Frontal cortex (tissue), 4 donors: ENCODE results near the gene SOBP. TPM values are rescaled to one million over a fixed set of nuclear protein-coding genes. Genes with fewer than 3 reads are reported as not detected.
"Not testable (repeated sequence)": the region's sequence is repeated elsewhere in the genome, so short reads cannot be mapped to it uniquely, and the experiment has no call there.

Experiments
- DNase-seq, 2 donors: peaks; one replicate each; pipeline ENCODE4 v3.0.0; 2012; ENCODE audit warnings: low spot score in 2 of 2
- FAIRE-seq: peaks from 2 replicates; lab custom pipeline; 2012; peaks lifted over from hg19 to GRCh38; lab: Jason Lieb, UNC
- total RNA-seq: library from RNA; depleted of rRNA; stranded (reverse); fragments of >200 nt; gene quantifications from one replicate; pipeline ENCODE4 v1.2.3, GENCODE V29; 2014
- donor health status: control.
- donor health status: control.
- donor health status: control.

Gene SOBP, protein sequence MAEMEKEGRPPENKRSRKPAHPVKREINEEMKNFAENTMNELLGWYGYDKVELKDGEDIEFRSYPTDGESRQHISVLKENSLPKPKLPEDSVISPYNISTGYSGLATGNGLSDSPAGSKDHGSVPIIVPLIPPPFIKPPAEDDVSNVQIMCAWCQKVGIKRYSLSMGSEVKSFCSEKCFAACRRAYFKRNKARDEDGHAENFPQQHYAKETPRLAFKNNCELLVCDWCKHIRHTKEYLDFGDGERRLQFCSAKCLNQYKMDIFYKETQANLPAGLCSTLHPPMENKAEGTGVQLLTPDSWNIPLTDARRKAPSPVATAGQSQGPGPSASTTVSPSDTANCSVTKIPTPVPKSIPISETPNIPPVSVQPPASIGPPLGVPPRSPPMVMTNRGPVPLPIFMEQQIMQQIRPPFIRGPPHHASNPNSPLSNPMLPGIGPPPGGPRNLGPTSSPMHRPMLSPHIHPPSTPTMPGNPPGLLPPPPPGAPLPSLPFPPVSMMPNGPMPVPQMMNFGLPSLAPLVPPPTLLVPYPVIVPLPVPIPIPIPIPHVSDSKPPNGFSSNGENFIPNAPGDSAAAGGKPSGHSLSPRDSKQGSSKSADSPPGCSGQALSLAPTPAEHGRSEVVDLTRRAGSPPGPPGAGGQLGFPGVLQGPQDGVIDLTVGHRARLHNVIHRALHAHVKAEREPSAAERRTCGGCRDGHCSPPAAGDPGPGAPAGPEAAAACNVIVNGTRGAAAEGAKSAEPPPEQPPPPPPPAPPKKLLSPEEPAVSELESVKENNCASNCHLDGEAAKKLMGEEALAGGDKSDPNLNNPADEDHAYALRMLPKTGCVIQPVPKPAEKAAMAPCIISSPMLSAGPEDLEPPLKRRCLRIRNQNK
- total RNA-seq: 42.4 TPM

DNA sequence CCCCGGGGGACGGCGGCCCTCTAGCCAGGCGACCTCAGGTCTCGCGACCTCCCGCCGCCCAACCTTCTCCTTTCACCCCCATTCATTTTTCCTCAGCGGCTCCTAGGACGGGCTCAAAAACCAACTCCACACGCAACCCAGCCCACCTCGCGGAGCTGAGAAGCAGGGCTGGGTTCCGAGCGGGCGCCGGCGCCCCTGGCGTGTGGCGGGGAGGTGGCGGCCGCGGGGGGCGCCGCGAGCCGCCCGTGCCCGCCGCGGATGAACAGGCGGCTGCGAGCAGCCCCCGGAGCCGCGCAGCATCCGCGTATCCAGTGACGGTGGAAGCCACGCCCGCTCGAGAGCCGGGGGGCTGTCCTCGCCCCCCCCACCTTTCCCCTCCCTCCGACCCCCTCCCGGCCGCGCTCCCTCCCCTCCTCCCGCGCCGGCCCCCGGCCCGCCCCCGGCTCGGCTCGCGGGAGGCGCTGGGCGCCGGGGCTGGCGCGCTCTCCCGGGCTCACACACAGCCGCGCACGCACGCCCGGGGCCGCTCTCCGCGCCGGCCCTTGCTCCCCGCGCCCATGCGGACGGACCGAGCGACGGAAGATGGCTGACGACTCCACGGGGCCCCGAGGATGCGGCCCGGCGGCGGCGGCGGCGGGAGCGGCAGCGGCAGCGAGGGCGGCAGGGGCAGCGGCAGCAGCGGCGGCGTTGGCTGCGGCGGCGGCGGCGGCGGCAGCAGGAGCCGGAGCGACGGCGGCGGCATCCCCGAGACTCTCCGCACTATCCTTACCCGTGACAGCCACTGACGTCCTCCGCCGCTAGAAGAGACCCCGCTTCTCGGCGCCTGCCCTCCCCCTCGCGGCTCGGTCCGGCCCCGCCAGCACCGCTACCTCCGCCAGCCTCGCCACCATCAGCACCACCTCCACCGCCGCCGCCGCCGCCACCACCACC lies at the start of gene SOBP:
TSS of gene SOBP (plus strand) at position 482 of the 930 bp plus-strand sequence. CDS start 500 bp downstream, outside the sequence.
- peak; percentile 83 to 88 for DNase-seq
- no peak for FAIRE-seq

DNA sequence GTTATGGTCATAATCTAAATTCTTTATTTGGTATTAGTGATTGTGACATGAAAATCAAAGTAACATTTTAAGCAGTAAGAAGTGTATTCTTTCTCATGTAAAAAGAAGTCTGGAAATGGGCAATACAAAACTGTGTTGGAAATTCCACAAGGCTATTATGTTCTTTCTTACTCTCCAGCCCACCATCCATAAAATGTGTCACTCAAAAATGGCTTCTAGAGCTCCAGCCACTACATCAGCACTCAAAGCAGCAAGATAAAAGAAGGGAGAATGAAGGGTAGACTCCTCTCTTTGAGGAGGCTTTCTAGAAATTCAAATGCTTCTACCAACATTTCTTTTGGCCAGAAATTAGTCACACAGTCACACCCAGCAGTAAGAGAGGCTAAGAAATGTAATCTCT lies 49.0 kb upstream of the SOBP start:
- FAIRE-seq (no peak), DNase-seq (no peak)

DNA sequence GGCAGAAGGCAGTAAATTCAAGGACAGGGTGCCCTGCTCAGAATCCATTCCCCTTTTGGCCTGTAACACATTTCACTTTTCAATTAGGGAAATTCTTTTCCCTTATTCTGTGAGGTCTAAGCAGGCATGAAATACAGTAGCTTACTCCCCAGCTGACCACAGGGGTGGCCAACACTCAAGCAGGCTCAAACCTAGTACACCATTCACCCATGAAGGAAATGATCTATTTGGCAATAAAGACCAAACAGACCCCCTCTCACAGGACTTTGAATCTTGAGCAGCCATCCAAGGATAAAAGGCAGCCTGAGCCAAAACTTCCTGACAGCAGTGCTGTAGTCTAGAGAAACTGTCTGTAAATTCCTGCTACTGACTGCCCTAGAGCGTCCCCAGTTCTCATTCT lies 48.2 kb upstream of the SOBP start:
- FAIRE-seq: no peak

DNA sequence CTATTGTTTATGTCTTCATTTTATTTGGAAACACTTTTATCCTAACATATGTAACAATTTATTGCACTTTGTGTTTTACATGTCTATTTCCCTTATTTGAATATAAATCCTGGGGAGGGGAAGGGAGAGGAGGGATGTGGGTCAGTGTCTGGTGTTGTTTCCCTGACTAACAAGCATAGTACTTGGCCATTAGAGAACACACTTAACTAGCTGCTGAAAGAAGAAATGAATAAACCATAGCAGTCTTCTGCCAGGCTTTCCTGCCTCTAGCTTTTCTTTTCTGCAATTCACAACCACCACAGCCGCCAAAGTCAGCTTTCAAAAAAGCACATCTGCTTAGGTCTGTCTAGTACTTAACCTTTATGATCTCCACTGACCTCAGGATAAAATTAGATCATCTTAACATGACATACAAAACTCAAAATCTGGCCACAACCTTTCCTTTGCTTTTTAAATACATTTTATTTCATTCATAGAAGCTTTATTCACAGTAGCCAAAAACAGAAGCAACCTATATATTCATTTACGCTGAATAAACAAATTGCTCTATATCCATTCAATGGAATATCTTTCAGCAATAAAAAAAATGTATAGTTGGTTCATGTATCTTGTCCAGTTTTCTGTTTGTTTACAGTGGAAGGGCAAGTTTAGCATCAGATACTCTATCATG lies 46.8 kb upstream of the SOBP start:
- FAIRE-seq: no peak
- DNase-seq: no peak

More for the DNA sequence above, 48.2 kb upstream of the SOBP start:
- DNase-seq: no peak

DNA sequence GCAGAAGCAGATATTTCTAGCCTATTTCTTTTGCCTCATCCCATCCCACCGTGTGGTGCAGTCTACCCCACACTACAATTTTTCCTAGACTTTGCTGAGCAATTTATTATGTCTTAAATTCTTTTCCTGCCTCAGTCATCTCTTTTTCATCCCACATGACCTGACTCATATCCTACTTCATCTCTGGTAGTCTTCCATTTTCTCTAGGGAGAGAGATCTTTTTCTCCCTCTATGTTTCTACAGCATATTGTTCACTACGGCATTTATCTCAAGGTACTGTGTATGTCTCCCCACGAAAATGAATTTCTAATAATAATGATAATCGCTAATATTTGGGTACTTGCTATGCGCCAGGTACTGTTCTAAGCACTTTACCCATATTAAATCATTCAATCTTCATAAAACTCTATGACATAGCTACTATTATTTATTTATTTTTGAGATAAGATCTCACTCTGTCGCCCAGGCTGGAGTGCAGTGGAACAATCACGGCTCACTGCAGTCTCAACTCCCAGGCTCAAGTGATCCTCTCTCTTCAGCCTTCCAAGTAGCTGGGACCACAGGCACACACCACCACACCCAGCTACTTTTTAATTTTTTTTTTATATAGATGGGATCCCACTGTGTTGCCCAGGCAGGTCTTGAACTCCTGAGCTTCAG lies 46.2 kb upstream of the SOBP start:
- DNase-seq: no peak
- no peak for FAIRE-seq

DNA sequence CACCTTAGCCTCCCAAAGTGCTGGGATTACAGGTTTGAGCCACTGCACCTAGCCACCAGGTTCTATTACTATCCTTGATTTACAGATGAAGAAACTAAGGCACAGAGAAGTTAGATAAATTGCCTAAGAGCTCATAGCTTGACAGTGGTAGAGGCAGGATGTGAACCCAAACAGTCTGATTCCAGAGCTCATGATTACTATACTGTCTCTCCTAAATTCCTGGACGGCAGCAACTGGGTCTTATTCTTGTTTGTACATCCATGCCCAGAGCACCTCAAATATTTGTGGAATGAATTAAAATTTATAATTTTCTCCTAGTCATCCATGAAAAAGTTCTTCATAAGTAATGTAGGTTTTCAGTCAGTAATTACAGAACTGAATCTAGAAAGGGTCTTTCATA lies 45.6 kb upstream of the SOBP start:
- FAIRE-seq (no peak), DNase-seq (no peak)

DNA sequence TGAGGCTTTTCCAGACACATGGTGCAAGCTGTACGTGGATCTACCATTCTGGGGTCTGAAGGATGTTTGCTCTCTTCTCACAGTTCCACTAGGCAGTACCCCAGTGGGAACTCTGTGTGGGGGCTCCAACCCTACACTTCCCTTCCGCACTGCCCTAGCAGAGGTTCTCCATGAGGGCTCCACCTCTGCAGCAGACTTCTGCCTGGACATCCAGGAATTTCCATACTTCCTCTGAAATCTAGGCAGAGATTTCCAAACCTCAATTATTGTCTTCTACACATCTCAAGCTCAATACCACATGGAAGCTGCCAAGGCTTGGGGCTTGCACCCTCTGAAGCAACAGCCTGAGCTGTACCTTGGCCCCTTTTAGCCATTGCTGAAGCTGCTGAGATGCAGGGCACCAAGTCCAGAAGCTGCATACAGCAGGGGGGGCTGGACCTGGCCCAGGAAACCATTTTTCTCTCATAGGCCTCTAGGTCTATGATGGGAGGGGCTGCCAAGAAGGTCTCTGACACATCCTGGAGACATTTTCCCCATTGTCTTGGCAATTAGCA lies 42.2 kb upstream of the SOBP start:
- DNase-seq: no peak
- FAIRE-seq: no peak

DNA sequence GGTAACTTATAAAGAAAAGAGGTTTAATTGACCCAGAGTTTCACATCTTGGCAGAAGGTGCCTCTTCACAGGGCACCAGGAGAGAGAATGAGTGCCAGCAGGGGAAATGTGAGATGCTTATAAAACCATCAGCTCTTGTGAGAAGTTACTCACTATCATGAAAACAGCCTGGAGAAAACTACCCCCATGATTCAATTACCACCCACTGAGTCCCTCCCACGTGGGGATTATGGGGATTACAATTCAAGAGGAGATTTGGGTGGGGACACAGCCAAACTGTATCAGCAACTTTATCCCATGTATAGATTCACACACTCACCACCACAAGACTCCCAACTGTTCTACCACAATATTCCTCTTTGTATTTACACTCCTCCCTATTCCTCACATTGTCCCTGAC lies 41.1 kb upstream of the SOBP start:
- DNase-seq: no peak
- FAIRE-seq: no peak

DNA sequence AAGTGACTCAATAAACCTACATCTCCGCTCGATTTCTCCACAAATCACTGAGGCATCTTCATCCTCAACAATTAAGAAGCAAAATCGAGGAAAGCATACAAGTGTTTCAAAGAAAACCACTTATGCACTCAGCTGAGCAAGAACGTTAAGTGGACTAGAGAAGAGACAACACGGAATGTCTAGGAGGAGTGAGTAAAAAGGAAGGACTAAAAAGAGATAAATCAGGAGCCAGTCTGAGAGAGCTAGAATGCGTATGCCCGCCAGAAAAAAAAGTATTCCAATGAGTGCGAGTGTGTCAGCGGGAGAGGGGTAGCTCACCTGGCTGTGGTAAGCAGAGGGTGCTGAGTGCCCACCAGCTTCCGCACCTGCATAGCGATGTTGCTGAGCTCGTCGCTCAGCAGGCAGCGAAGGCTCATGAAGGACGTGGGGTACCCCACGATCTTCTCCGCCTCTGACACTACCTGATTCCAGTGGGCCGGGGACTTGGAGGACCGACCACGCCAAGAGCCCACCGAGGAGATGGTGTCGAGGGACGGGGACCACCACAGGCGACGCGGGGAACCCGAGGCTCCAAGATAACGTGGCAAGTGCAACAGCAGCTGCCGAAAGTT lies 31.1 kb upstream of the SOBP start:
- no peak for FAIRE-seq
- peak in 1 of 2 donors; percentile 26 for DNase-seq

DNA sequence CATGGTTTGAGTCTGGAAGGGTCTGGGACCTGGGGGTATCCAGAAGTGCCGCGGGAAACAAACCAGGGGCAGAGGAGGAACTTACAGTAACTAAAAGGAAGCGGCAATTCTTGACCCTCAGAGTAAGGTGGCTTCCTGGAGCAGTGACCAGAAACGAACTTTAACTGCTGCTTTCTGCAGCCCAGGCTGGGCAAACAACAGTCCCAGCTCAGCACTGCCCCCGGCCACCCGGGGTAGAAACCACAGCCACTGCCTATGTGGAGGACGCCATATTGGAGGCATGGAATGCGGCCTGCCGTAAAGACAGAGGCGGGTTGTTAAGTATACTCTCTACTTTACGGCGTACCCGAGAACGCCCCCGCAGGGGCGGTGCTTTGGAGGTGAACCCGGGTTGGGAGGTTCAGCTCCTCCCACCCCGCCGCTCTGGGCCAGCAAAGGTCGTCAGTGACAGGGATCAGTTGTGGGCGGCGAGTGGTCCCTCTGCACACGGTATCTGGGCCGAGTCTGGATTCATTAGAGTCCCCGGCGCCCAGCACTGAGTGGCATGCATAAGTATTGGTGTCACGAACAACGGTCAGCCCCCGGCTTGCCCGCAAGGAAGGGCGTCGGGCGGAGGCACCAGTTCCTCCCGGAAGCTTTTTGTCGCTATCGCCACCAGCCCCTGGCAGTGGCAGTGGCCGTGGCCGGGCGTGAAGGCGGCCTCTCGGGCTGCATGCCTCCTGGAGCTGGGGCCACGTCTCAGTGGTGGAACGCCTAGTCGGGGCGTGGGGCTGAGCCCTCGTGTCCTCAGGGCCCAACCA lies 30.4 kb upstream of the SOBP start, which contains the start of gene PDSS2:
TSS of gene PDSS2 (minus strand) at position 282 of the 800 bp plus-strand sequence. CDS start at position 3, 279 bp downstream.
- FAIRE-seq: no peak

DNA sequence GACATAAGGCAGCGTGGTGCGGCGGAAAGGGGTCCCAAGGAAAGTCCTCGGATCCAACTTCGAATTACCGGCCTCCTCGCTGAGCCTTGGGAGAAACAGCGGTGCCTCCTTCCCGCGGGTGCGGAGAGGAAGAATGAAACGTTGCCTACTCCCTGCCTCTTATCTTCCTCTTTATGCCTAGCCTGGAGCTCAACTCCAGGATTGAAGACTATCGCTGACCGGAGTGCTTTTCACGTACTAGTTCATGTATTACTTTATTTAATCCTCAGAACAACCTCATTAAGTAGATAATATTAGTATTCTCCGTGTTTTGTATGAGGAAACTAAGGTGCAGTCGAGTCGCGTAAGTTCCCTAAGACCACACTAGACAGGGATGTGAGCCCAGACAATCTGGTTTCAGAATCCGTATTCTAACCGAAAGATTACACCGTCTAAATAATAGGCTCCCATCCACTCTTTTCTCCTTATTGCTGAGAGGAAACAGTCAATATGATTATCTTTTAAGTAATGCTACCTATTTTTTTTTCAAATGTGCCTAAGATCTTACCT lies 29.8 kb upstream of the SOBP start:
- FAIRE-seq (no peak), DNase-seq (no peak)

More for the DNA sequence above, 30.4 kb upstream of the SOBP start, which contains the start of gene PDSS2:
- peak; percentile 81 to 94 for DNase-seq

DNA sequence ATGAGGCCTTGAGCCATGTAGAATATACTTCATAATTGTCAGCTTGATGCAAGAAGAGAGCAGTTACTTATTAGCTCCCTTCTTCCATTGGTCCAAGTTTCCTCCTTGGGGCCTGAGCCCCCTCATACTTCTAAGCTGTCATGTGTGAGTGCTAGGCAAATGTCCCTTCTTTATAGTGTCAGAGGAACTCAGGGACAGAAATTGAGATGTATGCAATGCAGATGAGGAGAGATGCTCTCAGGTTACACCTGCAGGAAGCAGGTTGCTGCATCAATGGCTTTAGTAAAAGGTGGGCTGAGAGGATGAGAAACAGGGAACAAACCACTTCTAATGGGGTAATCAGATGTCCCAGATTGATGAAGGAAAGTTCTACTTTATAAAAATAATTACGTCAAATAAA lies 23.9 kb upstream of the SOBP start:
- DNase-seq (no peak), FAIRE-seq (no peak)

DNA sequence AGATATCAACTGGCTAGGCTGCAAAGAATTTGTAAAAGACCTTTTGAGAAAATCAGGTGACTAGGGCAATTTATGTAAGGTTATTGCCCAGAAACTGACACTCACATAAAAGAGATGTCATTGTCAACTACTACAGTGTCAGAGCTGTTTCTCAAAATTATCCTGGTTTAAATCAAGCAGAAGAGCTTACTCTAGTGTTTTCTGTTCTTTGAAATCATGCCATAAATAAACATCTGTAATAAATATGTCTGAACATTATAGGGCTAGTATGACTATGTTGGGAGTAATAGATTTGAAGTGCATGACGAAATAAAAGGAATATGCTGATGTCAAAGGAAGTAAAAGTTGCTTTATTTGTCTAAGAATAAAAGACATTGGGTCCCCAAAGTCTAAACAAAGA lies 19.6 kb upstream of the SOBP start:
- FAIRE-seq (no peak), DNase-seq (no peak)

DNA sequence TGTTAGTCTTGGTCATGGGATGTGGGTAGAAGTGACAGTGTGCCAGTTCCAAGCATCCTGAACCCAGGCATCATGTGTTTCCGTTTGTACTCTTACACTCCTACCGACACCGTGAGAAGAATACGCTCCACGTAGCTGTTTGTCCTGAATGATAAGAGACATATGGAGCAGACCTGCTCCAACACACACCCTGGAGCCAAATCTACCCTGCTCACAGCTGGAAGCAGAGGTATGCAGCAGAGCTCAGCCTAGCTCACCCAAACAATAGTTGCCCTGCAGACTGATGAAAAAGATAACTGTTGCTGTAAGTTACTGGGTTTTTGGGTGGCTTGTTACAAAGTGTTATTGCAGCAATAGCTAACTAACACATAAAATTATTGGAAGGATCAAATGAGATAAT lies 16.3 kb upstream of the SOBP start:
- FAIRE-seq: no peak
- no peak for DNase-seq

DNA sequence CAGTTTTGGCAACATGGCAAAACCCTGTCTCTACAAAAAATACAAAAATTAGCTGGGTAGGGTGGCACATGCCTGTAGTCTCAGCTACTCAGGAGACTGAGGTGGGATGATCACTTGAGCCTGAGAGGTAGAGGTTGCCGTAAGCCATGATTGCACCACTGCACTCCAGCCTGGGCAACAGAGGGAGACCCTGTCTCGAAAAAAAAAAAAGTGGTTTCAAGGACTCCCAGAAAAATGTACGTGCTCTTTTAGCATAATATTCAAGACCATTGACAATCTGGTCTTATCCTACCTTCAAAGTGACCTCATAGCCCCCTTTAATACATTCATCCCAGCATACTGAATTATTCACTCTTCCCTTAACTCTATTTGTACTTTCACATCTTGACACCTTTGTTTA lies 14.6 kb upstream of the SOBP start:
- not testable (repeated sequence) for FAIRE-seq, DNase-seq

DNA sequence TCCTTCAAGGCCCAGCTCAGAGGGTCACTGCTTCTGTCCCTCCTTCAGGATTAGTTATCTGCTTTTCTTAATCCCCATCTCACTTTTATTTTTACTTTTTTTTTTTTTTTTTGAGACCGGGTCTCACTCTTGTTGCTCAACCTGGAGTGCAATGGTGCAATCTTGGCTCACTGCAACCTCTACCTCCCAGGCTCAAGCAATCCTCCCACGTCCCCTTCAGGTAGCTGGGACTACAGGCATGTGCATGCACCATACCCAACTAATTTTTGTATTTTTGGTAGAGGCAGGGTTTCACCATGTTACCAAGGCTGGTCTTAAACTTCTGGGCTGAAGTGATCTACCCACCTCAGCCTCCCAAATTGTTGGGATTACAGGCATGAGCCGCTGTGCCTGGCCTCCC lies 14.1 kb upstream of the SOBP start:
- not testable (repeated sequence) for FAIRE-seq, DNase-seq
